D721Med (cell line): ENCODE results near the gene BCL2.

Experiments
- DNase-seq: peaks from one replicate; pipeline ENCODE4 v3.0.0; 2011; ENCODE audit warnings: low spot score; ENCODE audit not compliant: insufficient read length
- FAIRE-seq: peaks from 2 replicates; lab custom pipeline; 2011; peaks lifted over from hg19 to GRCh38; lab: Jason Lieb, UNC
- TF ChIP-seq, protein P1 (sequence below): IDR thresholded peaks from 2 replicates; pipeline ENCODE4 v1.5.1; 2012; ENCODE audit warnings: mild to moderate bottlenecking, control low read depth; ENCODE audit not compliant: insufficient read depth; ENCODE audit errors: missing control alignments

Gene BCL2

DNA sequence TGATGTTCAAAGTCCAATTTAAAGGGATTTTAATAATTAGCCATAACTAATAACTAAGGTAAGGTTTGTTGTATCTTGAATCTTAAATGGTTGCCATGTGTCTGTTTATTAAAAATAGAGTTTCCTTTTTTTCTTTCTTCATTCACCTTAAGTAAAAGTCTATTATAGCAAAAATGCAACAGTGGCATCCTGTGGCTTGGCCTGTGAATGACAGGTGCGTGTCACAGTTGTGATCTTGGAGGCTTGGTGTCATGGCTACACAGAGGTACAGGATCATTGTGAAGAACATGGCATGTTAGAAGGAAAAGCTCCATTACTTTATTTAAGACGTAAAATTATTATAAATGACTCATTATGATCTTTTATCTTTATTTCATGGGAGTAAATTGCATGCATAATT, 246.1 kb downstream of the BCL2 start:
- DNase-seq (no peak), FAIRE-seq (no peak)
- TF ChIP-seq, protein P1, sequence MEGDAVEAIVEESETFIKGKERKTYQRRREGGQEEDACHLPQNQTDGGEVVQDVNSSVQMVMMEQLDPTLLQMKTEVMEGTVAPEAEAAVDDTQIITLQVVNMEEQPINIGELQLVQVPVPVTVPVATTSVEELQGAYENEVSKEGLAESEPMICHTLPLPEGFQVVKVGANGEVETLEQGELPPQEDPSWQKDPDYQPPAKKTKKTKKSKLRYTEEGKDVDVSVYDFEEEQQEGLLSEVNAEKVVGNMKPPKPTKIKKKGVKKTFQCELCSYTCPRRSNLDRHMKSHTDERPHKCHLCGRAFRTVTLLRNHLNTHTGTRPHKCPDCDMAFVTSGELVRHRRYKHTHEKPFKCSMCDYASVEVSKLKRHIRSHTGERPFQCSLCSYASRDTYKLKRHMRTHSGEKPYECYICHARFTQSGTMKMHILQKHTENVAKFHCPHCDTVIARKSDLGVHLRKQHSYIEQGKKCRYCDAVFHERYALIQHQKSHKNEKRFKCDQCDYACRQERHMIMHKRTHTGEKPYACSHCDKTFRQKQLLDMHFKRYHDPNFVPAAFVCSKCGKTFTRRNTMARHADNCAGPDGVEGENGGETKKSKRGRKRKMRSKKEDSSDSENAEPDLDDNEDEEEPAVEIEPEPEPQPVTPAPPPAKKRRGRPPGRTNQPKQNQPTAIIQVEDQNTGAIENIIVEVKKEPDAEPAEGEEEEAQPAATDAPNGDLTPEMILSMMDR: no peak
